PC-9 (cell line): Measurements from ENCODE around the gene CHKA.

Experiments used
- CTCF ChIP-seq: fragments of 200-600 bp; sonication (generic); conservative IDR thresholded peaks from 2 replicates; pipeline ENCODE4 v1.6.1; 2017; ENCODE audit warnings: mixed run types, antibody characterized with exemption, mild to moderate bottlenecking, moderate library complexity
- EZH2 ChIP-seq: fragments of 200-600 bp; sonication (generic); IDR thresholded peaks from 2 replicates; pipeline ENCODE4 v1.8.0; 2017; ENCODE audit warnings: antibody characterized with exemption, low read depth

- TF ChIP-seq EZH2 (no peak), CTCF (no peak)
These were observed 89.2 kb downstream of the CHKA start for GRCh38 chr11:68032003-68032402.
